NCI-H1436 (cell line): ENCODE results near the gene NKX2-4.
"Not testable (repeated sequence)": the region's sequence is repeated elsewhere in the genome, so short reads cannot be mapped to it uniquely, and the experiment has no call there.

Experiments
- DNase-seq: peaks from one replicate; lab custom pipeline; 2025; lab: John Stamatoyannopoulos, UW

Gene NKX2-4

DNA sequence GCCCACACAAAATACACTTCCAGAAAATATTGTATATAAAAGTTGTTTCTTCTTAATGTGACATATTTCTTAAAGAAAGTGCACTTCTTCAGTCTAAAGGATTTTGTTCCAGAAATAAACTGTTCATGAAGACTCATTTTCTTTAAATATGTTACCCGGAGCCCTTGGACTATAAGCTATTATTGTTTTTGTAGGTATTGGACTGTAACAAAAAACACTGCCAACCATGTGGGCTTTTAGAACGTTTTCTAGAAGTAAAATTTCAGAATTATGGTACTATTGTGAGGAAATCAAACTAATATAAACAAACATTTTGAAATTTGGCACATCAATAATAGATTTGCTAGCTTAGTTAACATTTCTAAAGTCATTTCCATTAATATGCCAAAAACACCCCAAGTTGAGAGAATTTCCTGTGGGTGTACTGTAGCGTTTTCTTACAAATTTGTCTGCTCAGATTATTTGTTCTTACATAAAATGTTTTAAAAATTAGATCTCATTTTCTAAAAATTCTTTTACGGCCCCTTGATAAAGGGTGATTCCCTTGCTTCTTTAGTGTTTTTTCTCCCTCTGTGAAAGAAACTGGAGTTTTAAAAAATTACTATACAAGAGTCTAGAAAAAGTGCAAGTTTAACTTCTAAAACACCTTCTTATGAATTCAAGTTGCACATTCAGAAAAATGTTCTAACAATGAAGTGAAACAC is 3.4 kb downstream of the NKX2-4 start:
- no peak for DNase-seq

DNA sequence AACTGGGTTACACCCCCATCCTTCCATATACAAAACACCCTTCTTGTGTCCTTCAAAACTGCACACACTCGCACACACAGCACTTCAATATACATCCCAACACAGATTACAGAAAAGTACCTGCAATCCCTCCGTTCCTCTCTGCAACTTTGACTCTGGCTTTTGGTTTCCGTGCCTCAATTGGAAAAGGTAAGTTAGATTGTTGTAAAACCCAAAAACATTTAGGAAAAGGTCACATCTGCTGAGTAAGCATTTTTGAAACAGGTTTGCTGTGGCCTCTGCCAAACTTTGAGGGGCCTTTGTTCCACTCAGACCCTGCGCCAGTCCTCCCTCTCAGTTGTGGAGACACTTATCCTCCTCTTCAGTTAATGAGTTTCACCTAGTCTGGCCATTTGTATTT is 4.2 kb downstream of the NKX2-4 start:
- DNase-seq: no peak

DNA sequence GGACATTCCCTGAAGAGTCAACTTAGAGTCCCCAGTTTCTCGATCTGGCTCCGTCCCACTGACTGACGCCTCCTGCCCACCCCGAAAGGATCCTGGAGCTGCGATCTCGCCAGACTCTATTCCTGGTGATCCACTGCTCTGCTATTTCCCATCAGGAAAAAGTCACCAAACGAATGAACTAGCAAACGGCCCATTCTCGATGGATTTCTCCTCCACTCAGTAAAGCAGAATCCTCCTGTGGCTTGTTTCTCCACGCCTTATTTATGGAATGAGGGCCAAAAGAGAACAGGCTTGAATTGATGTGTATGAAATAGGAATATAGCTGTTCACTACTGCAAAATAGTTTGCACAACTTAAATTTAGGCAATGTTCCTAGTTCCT is 5.4 kb downstream of the NKX2-4 start:
- no peak for DNase-seq

DNA sequence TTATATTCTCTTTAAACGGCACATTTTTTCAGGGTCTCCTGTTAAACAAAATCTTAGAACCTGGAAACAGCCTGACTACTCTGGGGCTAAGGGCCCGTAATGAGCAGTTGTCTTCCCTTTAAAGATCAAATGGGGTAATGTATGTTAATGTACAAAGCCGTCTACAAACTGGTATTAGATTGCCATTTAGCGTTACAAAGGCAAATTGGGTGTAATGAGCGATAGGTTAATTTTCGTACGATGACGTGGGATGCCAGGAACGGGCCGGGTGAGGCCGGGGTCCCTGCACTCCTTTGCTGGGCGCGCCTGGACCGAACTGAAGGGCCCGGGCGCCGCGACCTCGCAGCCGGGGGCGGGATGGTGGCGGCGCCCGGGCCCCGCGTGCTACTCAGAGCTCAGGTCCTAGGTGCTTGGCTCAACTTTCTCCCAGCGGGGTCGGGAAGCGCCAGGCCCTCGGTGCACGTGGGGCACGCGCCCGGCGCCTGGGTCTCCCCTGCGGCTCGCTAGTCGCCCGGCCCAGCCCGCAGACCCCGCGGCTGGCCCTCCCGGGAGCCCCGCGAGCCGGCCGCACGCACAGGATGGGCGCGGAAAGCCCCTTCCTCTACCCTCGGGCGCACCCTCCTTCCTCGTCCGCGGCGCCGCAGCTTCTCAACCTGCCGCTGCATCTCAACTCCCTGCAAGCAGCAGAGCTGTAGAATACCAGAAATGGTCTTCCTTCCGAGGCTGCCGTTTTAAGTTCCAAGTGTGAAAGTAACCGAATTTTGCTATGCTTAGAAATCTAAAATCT is 5.9 kb downstream of the NKX2-4 start:
- no peak for DNase-seq

DNA sequence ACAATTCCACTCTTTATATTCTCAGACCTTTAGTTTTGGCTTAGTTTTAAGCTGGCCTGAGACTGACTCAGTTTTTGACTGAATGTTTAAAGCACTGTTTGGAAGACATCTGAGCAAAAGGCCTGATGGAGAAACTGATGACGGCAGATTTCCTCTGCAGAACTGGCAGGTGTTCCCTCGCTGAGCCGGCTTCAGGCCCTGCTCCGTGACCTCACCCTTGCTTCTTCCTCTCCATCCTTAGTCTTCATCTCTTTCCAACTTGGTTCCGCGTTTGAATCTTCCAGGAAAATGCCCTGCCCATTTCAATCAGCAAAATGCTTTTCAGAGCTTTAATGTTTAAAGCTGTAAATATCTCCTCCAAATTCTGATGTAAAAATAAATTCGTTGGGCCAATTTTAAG is 6.6 kb downstream of the NKX2-4 start:
- no peak for DNase-seq

DNA sequence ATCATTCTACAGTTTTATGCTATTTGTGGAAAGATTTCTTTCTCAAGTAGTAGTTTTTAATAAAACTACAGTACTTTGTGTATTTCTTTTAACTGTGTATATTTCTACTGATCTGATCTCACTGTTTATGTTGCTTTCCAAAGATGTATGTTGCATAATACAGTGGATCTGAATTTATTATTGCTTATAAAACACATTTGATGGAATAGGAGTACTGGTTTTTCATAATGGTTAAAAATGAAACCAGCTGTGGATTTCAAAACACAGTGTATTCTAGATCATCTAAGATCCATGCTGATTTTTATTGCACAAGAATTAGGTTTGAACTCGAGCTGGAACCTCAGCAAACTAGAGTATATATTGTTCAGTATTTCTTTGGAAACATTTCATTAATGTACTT is 8.0 kb downstream of the NKX2-4 start:
- DNase-seq: no peak

DNA sequence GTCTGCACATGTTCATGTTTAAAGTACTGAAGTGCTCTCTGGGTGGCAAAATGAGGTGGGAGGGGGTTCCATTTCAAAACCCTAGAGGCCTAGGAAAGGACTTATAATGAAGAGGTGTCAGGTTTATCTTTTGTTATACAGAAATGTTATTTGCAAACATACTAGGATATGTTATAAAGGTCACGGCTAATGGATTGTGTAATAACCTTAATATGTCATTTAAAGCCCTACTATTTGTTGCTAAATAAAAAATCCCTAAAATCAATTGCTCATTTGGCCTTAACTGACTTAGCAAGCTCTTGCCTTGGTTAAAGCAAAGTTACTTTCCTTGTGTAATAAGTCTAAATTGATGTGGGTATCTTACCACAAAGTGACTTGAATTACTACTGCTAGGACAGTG is 8.8 kb downstream of the NKX2-4 start:
- DNase-seq: no peak

DNA sequence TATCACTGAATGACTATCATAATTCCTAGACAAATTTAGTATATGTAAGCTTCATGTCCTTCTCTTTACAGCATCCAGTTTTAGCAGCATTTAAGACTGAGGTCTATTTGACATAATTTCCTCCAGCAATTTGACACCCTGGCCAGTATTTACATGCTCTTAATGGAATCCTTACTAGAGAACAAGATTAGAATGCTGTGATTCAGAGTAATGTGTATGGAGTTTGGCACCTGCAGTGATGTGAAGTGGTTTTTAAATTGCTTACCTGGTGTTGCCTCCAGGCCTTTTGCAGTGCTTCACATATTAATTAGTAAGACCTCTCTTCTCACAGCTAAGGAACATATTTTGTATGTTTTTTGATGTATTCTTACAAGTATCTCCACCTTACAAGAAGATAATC is 9.8 kb downstream of the NKX2-4 start:
- peak; percentile 82 for DNase-seq

DNA sequence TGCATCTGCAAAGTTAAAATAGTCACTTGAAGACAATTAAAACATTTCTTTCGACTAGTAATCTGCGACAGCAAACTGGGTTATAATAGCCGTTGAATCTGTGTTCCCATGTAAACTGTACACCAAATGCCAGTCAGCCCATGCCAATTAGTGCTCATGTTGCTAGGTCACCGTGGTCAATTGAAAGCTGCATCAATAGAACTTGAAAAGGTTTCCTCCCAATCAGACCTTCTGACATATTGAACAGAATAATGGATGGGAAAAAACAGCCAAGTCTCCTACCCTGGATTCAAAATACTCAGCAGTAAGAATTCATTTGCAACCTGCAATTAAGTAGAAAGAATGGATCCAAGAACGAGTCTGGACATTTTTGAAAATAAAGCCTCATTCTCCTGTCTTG is 11.2 kb downstream of the NKX2-4 start:
- DNase-seq: no peak

DNA sequence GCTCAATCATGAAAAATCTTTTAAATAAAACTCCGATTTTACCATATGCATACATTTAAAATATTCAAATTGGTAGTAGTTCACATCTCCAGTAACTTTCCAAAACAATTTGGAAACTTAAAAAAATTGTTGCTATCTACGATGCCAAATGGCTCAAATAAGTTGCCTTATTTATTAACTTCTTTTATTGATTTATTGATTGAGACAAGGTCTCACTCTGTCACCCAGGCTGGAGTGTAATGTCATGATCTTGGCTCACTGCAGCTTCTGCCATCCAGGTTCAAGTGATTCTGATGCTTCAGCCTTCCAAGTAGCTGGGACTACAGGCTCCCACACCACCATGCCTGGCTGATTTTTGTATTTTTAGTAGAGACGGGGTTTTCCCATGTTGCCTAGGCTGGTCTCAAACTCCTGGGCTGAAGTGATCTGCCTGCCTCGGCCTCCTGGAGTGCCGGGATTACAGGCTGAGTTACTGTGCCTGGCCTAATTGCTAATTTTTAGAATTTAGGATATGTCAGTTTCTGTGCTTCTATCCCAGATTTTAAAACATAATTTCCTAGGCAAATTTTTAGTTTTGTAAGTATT is 12.9 kb downstream of the NKX2-4 start:
- DNase-seq: no peak

DNA sequence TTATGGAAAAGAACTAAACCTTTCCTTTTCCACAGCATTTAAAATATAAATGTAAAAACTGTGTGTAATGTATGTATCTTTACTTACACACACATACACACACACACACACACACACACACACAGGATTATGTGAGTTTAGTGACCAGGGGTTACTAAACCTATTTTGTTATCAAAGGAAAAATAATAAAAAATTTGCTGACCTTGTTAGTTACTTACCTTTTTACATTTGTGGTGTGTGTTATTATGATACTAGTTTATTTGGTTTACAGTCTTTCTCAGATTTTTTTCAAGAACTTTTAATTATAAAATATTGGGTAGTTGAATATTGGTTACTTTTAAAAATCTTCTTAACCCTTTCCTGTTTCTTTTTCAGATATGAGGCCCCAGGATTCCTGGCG is 15.7 kb downstream of the NKX2-4 start:
- DNase-seq: no peak

DNA sequence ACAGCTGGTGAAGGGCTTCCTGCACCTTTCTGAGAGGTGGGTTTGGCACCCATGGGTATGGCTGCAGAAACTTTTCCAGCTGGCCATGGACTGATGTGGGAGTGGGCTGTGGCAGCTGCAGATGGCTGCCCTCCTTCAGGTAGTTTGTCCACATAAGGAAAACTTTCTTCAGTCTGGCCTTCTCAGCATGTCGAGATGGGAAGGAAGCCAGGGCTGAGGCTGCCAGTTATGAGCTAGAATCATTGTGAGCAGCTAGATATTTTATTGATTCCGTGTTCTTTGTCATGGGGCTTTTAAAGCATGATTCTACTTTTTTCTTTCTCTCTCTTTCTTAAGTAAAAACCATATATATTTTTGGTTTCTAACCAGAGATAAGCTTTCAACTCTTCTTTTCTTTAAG is 16.6 kb downstream of the NKX2-4 start:
- DNase-seq: no peak

DNA sequence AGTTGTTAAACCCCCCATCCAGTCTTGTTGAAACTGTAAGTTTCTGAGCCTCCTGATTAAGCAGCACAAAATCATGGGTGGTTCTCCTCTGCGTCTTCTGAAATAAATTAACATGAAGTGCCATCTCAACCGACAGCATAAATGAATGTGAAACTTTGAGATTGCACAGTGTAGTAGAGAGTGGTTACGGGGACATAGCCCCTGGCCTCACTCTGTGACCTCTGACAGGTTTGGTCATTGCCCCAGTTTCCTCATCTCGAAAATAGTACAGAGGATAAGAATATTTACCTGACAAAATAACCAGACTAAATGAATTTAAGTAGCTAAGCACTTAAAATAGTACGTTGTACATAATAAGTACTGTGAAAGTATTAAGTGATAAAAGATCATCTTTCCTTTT is 19.1 kb downstream of the NKX2-4 start:
- no peak for DNase-seq

DNA sequence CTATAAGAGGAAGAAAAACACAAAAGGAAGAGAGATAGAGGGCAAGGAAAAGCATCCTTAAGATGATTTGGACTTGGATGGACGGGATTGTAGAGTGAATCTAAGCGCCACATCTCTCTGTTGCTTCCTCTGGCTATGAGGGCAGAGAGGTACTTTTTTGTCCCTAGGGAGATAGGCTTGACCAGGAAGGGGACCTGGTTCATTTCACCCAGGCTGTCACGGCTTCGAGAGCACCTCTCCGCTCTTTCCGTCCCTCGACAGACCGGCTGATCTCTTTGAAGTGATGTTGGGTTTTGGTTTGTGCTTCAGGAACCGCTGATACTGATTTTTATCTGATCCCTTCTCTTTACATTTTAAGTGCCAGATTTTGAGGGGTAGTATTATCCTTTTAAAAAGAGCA is 19.6 kb downstream of the NKX2-4 start:
- no peak for DNase-seq

DNA sequence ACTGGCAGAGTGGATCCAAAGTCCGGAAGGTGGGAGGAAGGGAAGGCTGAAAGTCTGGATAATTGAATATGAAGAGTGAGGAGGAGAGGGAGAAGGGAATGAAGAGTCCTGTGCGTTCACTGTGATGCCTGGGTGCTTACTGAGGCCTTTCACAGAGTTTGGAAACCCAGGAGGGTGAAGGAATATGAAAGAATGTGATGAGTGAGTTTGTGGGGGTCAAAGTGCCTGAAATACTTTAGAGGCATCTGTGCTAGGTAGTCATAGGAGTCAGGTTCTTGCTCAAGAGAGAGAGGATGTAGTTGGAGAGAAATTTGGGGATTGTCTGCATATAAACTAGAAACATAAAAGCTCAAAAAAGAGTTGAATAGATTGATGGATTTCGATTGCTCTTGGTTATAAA is 20.7 kb downstream of the NKX2-4 start:
- DNase-seq: no peak

DNA sequence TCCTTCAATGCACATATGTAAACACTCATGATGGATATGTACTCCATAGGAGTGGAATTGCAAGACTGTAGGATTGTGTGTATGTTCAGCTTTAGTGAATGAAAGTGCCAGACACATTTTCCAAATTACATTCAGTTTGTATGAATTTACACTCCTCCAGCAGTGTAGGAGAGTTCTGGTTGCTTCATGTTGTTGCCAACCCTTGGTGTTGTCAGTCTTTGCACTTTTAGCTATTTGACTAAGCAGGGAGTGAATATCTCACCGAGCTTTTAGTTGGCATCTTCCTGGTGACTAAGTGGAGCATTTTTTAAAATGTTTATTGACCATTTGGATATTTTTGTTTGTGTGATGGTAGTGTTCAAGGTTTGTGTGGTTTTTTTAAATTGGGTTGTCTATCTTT is 23.9 kb downstream of the NKX2-4 start:
- no peak for DNase-seq

DNA sequence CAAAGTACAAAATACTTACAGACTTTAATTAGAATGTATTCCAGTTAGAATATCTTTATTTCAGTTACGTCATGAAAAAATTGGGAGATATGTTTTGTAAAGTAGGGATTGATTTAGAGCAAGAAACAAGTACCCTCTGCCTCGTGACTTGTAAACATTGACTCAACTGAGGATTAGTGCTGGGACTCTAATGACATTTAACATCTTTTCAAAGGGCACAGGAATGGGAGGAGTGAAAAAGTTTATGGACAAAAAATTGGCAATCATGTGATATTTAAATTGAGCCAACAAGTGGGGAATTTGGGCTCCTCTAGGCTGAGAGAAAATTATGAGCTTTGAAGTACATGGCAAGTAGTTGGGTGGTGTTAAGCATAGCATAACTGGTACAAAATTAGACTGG is 25.3 kb downstream of the NKX2-4 start:
- no peak for DNase-seq

DNA sequence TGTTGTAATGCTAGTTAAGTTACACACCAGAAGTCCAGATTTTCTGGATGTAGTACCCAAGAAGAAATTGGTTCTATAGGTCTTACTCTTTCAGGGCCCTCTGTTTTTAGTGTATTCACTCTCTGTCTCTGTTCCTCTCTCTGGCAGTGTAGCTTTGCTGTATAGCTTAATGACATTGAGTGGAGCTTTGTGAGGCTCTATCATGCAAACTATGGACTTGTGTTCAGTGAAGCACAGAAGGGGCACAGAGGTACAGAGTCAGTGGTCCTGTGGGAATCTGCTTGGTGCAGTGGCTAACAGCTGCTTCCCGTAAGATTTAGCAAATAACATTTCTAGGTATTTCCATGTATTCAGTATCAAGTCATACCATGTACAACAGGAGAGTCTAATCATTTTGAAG is 26.1 kb downstream of the NKX2-4 start:
- no peak for DNase-seq

DNA sequence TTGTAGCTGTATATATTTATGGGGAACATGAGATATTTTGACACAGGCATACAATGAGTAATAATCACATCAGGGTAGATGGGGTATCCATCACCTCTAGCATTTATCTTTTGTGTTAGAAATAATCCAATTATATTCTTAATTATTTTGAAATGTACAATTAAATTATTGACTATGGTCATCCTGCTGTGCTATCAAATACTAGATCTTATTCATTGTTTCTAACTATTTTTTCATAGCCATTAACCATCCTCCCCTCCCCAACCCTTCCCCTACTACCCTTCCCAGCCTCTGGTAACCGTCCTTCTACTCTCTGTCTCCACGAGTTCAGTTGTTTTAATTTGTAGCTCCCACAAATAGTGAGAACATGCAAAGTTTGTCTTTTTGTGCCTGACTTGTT is 28.5 kb downstream of the NKX2-4 start:
- DNase-seq: no peak

DNA sequence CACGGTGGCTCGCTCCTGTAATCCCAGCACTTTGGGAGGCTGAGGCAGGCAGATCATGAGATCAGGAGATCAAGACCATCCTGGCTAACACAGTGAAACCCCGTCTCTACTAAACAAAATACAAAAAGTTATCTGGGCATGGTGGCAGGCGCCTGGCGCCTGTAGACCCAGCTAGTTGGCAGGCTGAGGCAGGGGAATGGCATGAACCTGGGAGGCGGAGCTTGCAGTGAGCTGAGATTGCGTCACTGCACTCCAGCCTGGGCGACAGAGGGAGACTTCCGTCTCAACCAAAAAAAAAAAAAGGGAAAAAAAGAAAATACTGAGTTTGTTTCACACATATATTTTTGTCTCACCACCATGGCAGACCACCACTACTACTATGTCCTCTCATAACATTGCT is 31.1 kb downstream of the NKX2-4 start:
- not testable (repeated sequence) for DNase-seq

DNA sequence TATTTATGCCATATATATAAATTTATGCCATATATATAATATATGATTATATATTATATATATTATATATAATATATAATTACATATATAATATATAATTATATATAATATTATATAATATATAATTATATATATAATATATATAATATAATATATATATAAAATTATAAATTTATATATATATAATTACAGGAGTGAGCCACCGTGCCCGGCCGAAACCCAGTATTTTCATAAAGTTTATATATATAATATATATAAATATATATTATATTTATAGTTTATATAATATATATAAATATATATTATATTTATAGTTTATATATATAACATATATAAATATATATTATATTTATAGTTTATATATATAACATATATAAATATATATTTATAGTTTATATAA is 31.6 kb downstream of the NKX2-4 start:
- DNase-seq: no peak

DNA sequence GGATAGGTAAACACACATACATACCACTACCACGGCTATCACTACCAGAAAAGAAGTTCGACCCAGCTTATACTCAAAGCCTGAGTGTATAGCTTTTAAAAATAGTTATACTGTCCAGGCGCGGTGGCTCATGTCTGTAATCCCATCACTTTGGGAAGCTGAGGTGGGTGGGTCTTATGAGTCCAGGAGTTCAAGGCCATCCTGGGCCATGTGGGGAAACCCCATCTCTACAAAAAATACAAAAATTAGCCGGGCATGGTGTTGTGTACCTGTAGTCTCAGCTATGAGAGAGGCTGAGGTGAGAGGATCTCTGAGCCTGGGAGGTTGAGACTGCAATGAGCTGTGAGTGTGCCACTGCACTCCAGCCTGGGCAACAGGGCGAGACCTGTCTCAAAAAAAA is 32.9 kb downstream of the NKX2-4 start:
- no peak for DNase-seq

DNA sequence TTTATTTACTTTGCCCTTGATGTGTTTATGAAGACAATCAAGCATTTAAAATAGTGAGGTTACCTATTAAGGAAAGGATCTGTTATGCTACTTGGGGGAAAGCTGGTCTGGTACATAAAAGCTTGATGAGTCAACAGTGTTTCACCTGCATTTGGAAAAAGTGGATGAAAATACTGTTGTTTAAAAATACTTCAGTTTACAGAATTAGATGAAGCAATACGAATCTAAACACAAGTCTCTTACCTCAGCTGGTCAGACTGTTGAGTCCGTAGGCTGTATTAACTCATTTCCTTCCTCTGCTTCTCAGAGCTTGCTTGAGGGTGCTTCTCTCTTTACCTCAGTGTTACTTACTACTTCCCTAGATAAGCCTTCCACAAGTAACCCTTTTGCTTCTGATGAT is 36.1 kb downstream of the NKX2-4 start:
- DNase-seq: no peak

DNA sequence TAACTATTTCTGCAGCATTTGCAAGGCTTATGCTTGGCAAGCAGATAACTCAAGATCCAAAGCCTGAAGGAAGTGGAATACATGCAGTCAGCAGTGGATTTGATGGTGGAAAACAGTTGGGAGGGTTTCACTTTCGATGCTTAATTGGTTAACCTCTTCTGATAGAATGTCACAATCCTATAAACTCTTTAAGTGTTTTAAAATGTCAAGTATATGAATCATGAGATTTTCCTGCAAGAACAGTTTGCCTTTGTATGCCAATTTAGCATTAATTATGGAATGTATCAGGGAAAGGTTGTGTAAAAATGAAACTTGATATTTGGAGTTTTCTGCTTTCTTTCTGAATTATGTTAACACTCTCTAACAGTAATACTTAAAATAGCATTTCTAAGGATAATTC is 36.6 kb downstream of the NKX2-4 start:
- no peak for DNase-seq
